HG02938 (cell line): ENCODE results near the gene ZMYND15.

Source experiments
- ATAC-seq: cut with Tn5 transposase; IDR thresholded peaks from one replicate; pipeline ENCODE4 v1.9.1; 2021; ENCODE audit warnings: mild to moderate bottlenecking, moderate library complexity; ENCODE audit not compliant: unreplicated experiment

ZMYND15 gene

GRCh38 chr17:4742133-4742532 lies 2.5 kb downstream of the ZMYND15 start:
- no peak for ATAC-seq

GRCh38 chr17:4742629-4743028 lies 3.0 kb downstream of the ZMYND15 start:
- no peak for ATAC-seq

GRCh38 chr17:4743216-4743615 lies 3.6 kb downstream of the ZMYND15 start:
- no peak for ATAC-seq

- no peak for ATAC-seq
Observed at GRCh38 chr17:4743898-4744297, 4.3 kb downstream of the ZMYND15 start.

GRCh38 chr17:4744999-4745969 lies 5.7 kb downstream of the ZMYND15 start:
- no peak for ATAC-seq

- ATAC-seq = no peak
Observed at GRCh38 chr17:4747847-4748246, 8.2 kb downstream of the ZMYND15 start.

- no peak for ATAC-seq
Observed at GRCh38 chr17:4748686-4749085, 9.1 kb downstream of the ZMYND15 start.

GRCh38 chr17:4750606-4751005 lies 11.0 kb downstream of the ZMYND15 start:
- no peak for ATAC-seq

- ATAC-seq = no peak
Observed at GRCh38 chr17:4751932-4752331, 12.3 kb downstream of the ZMYND15 start.

- ATAC-seq = no peak
Observed at GRCh38 chr17:4753392-4753791, 13.8 kb downstream of the ZMYND15 start.

- ATAC-seq = no peak
Observed at GRCh38 chr17:4759776-4760236, 20.2 kb downstream of the ZMYND15 start.

GRCh38 chr17:4764595-4764994 lies 25.0 kb downstream of the ZMYND15 start:
- ATAC-seq = no peak

- no peak for ATAC-seq
Observed at GRCh38 chr17:4766201-4766600, 26.6 kb downstream of the ZMYND15 start.

- no peak for ATAC-seq
Observed at GRCh38 chr17:4766723-4767122, 27.1 kb downstream of the ZMYND15 start.

- ATAC-seq = no peak
Observed at GRCh38 chr17:4768298-4768697, 28.7 kb downstream of the ZMYND15 start.

GRCh38 chr17:4769628-4770027 lies 30.0 kb downstream of the ZMYND15 start:
- ATAC-seq = no peak

GRCh38 chr17:4771519-4772234 lies 32.0 kb downstream of the ZMYND15 start, which contains the start of gene TM4SF5:
Gene TM4SF5, plus strand, starts transcription at chr17:4771886. Its CDS starts 37 bp downstream, at chr17:4771923.
- ATAC-seq = no peak

- no peak for ATAC-seq
Observed at GRCh38 chr17:4772235-4772613, 32.6 kb downstream of the ZMYND15 start.

- ATAC-seq = no peak
Observed at GRCh38 chr17:4777969-4778760, 38.5 kb downstream of the ZMYND15 start.

- ATAC-seq = no peak
Observed at GRCh38 chr17:4780325-4780955, 40.8 kb downstream of the ZMYND15 start.
